GM13976 (cell line): ENCODE results near the gene PHF2.

Source experiments
- DNase-seq: peaks from one replicate; pipeline ENCODE4 v3.0.0; 2012; ENCODE audit warnings: low spot score
- in situ Hi-C: fragments of 300-500 bp; cut with MboI; formaldehyde crosslinking; loops from one replicate; pipeline ENCODE4 v1.12.0; 2022; ENCODE audit warnings: low sequenced_read_pairs, mixed read lengths, inconsistent platforms; ENCODE audit not compliant: unreplicated experiment
- TF ChIP-seq, protein P1 (sequence below): IDR thresholded peaks from 2 replicates; pipeline ENCODE4 v1.5.1; 2012; ENCODE audit warnings: borderline replicate concordance, mild to moderate bottlenecking; ENCODE audit not compliant: insufficient read depth; ENCODE audit errors: extremely low read depth, missing control alignments, control extremely low read depth

Gene PHF2

DNA sequence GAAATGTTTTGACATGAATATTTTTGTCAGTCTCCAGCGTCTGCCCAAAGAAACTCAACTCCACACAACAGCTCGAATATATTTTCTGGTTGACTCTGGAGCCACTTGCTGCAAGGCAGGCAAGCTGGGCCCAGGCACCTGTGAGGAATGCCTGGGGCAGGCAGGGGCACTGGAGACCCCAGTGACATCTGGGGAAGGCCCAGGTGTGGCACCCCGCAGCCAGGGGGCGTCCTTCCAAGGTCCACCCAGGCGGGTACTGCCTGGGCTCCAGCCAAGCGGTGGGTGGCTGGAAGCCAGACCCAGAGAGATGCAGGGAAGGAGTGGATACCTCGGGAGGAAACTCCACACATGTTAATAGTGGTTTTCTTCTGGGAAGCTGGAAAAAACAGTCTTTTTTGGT, 125.9 kb downstream of the PHF2 start:
- in situ Hi-C loops, result no loop called here
- TF ChIP-seq, protein P1, sequence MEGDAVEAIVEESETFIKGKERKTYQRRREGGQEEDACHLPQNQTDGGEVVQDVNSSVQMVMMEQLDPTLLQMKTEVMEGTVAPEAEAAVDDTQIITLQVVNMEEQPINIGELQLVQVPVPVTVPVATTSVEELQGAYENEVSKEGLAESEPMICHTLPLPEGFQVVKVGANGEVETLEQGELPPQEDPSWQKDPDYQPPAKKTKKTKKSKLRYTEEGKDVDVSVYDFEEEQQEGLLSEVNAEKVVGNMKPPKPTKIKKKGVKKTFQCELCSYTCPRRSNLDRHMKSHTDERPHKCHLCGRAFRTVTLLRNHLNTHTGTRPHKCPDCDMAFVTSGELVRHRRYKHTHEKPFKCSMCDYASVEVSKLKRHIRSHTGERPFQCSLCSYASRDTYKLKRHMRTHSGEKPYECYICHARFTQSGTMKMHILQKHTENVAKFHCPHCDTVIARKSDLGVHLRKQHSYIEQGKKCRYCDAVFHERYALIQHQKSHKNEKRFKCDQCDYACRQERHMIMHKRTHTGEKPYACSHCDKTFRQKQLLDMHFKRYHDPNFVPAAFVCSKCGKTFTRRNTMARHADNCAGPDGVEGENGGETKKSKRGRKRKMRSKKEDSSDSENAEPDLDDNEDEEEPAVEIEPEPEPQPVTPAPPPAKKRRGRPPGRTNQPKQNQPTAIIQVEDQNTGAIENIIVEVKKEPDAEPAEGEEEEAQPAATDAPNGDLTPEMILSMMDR, result no peak
- peak; percentile 4 for DNase-seq

DNA sequence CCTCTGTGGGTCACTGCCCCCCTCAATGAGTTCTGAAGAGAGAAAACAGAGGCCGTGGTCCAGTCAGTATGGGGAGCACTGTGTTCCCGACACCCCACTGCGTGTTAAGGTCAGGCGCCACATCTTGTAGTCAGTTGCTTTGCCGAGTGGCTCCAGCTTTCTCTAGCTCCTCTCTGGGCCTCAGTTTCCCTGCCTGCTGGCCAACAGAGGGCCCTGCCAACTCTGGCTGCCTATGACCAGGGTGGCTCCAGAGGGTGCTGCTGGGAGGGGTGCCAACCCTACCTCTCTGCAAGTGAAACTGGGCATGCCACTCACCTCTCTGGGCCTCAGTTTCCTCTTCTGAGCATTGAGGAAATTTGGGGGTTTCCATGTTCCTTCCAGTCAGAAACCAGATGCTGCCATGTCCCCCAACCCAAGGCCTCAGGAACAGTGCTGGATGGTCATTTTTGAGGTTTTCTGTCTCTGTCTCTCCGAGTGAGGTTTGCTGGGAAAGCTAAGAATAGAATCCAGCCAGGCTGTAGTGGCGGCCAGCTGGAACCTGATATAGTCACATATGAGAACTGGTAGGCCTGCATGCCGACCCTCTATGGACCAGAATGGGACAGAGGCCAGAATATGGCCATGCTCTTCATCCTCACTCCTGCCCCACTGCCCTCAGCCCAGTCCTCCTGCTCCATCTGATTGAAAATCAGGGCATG, 132.1 kb downstream of the PHF2 start:
- TF ChIP-seq, protein P1, result no peak
- in situ Hi-C loops, result no loop called here
- DNase-seq, result no peak

DNA sequence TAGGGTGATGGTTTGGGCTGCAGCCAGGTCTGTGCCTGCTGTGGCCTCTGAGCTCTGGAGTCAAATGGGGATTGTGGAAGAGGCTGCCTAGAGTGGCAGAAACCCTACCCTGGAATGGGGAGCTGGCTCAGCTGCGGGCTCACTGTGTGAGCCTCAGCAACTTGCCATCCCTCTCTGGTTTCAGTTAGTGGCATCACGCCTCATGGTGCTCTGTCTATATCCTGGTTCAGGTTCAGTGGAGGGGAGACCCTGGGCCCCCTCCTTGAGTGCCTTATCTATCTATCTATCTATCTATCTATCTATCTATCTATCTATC, 132.6 kb downstream of the PHF2 start:
- DNase-seq, result no peak
- in situ Hi-C loops, result no loop called here
- TF ChIP-seq, protein P1, result no peak

DNA sequence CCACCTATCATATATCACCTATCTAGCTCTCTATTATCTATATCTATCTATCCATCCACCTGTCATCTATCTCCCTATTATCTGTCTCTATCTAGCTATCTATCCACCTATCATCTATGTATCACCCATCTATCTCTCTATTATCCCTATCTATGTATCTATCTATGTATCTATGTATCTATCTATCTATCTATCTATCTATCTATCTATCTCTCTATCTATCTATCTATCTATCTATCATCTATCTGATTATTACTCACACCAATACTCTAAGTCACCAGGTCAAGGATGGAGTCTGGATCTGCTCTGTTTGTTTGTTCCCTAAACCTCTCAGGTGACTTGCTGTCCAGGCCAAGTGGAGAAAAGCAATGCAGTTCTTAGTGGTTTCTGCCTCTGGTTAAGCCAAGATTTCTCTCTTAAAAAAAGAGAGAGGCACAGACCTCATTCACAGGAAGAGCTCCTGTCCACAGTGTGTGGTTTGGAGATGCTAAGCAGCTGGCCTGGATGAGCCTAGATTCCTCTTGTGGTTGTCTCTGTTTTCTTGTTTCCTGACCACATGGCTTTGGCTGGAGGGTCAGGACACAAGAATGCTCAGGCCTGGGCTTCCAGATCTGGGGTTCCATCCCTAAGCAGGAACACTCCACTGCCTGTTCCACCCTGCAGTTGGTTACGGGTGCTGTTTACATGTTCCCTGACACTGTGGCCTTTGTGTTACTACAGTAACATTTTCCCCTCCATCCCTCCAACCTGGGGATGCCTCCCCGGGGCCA, 133.4 kb downstream of the PHF2 start:
- in situ Hi-C loops, result no loop called here

DNA sequence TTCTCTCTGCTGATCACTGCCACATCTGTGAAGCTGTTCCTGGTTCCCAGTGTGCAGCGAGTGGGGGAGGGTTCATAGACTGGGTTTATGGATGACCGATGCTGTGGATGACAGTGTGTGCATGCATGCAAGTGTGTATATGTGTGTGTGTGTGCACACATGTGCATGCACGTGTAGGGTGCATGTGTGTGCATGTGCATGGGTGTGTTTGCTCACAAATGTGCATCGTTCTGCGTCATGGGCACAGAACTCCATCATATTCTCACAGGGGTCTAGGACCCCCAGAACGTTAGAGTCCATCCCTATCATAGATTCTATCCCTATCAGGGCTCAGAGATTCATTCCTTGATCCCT, 134.0 kb downstream of the PHF2 start:
- TF ChIP-seq, protein P1, result no peak
- in situ Hi-C loops, result no loop called here
- DNase-seq, result no peak

More for the DNA sequence above, 133.4 kb downstream of the PHF2 start:
- TF ChIP-seq, protein P1, result no peak
- no peak for DNase-seq

DNA sequence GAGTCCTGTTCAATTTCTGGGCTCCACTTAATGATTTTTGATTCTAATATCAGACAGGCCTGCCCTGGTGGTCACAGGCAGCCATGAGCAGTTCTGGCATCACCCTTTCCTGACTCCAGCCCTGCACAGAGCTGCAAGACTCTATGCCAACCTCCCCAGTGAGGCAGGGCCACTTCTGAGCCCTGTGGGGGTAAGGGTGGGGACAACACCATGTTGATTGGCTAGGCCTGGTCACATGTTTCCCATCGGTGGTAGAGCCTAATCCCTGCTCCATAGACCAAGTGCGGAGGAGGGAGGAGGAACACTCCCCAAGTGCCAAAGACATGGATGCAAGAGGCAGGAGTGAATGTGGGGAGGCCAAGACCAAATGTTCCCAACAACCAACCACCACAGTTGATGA, 134.6 kb downstream of the PHF2 start:
- in situ Hi-C loops, result no loop called here
- TF ChIP-seq, protein P1, result no peak
- no peak for DNase-seq
